HG03521 (cell line): ENCODE data around the gene SFMBT1.
"Not testable (repeated sequence)": the region's sequence is repeated elsewhere in the genome, so short reads cannot be mapped to it uniquely, and the experiment has no call there.

Source experiments
- ATAC-seq: cut with Tn5 transposase; IDR thresholded peaks from one replicate; pipeline ENCODE4 v1.9.1; 2021; ENCODE audit warnings: mild to moderate bottlenecking, moderate library complexity; ENCODE audit not compliant: unreplicated experiment

Gene SFMBT1

DNA sequence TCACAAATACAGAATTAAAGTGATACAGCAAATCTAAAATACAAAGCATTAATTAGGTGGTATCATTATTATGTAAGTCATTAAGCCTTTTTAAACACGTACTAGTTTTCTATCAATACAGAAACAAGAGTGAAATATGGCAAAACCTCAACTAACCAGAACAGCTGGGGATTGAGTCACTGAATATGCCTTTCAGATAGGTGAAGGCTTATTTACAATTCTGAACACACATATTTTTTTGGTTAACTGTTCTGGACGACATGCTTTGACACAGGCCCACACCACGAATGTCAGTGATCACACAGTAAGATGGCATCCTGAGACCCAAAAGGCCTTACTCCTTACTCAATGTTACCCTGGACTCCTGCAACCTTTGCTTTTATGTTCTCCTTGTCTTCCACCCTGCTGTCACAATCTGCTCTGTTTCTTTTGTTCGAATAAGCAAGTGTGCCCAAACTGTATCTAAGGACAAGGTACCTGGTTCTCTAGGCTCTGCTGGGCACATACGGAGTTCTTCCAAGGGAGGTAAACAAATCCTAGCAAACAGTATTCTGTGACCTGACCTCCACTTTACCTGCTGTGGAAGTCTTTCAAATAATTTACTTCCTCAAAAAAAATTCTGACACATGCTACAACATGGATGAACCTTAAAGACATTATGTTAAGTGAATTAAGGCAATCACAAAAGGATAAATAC is 7.0 kb downstream of the SFMBT1 start:
- ATAC-seq, result no peak

DNA sequence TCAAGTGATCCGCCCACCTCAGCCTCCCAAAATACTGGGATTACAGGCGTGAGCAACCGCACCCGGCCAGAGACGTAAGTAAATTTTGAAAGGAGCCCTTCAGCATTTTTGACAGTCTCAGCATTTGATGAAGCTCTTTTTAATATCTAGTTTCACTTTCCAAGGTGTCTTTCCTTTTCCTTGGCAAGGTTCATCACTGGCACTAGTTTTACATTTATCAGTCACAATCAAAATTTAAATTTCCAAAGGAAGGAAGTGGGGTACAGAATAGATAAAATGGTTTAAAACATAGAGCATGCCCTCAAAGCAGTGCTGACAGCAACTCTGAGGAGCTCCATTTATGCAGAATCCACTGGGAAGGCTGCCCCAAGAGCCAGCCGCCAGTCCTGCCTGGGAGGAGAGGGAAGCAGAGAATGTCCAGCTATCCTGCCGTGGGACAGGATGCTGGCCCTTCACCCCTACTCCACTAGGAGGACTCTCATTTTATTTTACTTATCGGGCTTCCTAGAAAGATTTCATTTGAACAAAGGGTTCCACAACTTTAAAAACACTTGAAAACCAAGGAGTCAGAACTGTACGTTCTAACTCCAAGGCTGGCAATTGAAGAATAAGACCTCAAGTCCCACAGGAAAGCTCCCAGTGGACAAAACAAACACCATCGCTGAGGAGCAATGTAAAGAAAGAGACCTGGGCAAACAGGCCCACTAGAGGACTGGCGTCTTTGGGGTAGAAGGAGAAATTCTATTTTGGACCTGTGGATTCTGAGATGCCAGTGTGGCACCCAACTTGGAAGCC is 9.9 kb downstream of the SFMBT1 start:
- ATAC-seq, result no peak

DNA sequence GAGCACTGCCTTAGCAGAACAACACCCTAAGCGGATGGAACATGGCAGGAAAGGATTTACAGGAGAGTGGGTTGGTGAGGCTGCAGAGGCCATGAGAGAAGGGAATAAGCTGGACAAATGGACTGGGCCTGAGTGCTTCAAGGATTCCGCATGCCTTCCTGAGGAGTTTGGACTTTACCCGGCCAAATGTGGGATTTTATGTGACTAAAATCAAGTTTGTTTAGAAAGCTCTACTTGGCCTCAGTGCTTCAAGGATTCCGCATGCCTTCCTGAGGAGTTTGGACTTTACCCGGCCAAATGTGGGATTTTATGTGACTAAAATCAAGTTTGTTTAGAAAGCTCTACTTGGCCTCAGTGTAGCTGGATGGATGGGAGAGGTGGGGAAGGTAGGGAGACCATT is 10.9 kb downstream of the SFMBT1 start:
- ATAC-seq, result not testable (repeated sequence)

DNA sequence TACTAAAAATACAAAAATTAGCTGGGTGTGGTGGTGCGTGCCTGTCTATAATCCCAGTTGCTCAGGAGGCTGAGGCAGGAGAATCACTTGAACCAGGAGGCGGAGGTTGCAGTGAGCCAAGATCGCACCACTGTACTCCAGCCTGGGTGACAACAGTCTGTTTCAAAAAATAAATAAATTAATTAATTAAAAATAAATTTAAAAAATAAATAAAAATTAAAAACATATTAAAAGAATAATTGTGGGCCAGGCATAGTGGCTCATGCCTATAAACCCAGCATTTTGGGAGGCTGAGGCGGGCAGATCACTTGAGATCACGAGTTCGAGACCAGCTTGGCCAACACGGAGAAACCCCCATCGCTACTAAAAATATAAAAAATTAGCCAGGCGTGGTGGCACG is 11.5 kb downstream of the SFMBT1 start:
- ATAC-seq, result not testable (repeated sequence)

DNA sequence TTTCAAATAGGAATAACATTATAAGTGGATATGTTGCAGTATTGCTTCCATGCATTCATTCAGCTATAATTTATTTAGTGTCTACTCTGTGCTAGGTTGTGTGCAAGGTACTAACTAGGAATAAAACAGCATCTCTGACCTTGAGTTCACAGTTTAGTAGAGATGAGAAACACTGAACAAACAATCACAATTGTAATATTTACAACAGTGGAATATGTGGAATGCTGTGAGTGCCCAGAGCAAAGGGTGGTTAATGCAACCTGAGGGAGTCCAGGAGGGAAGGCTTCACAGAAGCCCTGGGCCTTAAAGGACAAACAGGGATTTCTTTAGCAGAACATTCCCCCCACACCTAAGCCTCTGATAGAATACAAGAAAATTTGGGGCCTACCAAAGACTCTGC is 13.3 kb downstream of the SFMBT1 start:
- no peak for ATAC-seq

DNA sequence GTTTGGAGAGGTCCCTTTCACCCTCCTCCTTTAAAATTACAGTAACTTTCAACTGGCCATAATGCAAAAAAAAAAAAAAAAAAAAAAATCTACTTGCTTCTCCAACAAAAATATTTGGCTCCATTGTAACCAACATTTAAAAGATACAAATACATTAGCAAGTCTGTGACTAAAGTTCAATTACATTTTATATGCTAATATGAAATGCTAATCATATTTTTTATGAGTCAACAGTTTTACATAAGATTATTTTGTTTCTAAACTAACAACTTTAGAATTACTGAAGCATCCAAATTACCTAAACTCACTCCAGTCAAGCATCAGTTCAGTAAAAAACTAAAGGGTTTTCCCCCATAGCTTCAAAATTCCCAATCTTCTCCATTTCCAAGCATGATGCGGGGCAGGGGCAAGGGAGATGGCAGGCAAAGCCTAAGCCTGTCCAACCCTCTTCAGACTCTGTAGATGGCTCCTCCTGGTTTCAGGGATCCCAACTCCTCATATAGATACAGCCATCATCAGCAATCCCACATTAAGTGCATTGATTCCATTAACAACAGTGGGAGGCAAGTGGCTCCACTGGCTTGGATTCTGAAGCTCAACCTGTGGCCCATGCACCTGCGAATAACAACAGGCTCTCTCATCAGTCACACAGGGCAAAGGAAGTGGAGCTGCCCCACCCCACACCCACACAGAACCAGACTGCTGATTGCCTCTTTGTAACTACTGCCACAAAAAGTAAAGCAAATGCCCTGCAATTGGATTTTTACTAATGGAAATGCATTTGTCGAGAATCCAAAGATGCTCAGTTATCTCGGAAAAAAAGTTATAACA is 15.0 kb downstream of the SFMBT1 start:
- ATAC-seq, result no peak

DNA sequence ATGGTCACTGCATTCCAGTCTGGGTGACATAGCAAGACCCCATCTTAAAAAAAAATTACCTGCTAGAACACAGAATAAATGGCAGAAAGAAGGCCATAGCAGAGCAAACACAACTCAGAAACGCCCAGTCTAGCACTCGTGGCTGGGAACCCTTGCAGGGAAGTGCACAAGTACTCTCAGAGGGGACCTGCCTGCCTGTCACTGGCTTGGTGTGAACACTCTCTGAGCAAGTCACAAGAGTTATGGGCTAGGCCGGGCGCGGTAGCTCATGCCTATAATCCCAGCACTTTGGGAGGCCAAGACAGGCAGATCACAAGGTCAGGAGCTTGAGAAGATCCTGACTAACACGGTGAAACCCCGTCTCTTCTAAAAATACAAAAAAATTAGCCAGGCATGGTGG is 17.2 kb downstream of the SFMBT1 start:
- ATAC-seq, result no peak

DNA sequence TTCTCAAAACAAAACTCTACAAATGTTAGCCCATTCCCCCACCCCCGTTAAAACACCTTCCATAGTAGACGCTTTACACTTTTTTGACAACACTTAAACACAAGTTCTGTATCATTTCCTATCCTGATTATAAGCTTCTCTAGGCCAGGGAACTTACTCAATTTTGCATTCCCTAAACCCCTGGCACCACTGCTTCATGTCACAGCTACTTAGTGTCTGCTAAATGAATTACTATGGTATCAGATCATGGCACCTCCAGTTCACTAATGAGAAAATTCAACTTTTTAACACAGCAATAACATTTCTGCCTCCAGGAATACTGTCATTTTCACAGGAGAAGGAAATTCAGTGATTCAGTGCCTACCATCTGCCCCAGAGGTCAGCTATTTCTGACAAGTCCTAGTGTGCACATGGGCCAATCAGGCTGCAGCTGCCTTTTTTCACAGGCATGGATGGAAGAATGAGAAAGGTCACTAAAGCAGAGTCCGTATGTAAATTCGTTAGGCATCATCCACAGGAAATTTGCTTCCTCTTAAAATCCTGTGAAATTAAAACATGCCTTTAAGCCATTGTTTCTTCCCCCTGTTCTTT is 18.5 kb downstream of the SFMBT1 start:
- no peak for ATAC-seq

DNA sequence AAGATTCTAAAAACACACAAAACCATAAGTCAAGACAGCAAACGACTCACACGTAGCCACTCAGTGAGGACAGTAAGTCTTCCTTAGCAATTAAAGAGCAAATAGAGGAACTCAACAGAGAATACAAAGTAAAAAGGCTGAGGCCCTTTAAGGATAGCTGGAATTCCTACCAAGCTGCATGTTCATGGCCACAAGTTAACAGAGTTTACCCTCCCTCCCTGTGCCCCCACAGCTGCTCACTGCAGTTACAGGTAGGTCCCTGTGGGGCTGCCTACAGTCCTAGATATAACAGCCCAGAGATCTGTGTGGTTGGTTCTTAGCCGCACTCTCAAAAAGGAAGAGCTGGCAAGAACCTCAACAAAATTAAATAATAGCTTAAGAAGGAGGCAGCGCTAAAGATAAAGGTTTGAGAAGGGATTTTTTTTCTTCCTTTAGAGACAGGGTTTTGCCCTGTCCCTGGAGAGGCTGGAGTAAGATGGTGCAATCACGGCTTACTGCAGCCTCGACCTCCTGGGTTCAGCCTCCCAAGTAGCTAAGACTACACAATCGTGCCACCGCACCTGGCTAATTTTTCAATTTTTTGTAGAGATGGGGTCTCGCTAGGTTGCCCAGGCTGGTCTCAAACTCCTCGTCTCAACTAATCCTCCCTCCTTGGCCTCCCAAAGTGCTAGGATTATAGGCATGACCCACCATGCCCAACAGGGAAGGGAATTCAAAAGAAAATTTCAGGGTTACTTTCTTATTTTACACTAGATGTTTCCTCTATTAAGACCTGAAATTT is 19.3 kb downstream of the SFMBT1 start:
- ATAC-seq, result no peak

DNA sequence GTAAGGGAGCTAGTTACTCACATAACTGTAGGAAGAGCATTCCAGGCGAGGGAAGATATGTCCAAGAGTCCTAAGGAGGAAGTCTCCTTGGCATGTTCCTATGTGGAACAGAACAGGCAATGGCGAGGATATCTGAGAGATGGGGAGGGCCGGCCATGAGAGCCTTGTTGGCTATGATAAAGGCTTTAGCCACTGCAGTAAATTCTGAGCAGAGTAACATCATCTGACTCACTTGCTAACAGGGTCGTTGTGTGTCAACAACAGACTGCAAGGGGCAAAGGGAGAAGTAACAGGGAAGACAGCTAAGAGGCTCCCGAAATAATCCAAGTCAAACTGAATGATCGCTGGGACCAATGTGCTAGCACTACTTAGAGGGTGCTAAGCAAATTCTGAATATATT is 21.6 kb downstream of the SFMBT1 start:
- ATAC-seq, result no peak

DNA sequence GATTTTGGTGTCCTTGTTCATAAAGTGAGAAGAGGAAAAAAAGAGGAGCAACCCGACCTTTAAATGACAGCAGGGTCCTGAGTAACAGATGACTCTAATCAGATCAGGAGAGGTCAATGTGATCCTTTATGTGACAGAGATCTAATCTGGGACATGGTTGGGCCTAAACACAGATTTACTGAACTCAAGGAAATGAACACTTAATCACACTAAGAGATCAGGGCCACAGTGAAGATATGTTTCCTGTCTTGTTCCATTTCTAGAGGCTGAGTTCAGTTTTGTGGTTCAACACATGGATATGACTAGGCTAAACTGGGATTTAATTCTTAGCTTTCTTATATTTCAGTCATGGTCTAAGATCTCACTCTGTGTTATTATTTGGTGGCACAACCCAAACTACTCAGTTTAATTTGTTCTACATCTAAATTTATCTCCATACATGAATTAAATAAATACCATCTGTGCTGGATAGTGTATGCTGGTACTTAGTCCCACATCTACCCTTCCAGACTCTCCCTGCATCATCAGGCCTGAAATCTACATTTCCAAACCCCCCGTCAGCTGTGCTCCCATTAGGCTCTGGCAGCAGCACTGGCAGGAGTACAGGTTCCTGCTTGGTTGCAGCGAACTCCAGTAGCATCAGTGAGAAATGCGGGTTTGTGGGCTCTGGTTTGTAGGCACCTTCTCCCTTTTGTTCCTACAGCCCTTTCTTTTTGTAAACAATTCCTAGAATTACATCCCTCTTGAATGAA is 22.6 kb downstream of the SFMBT1 start:
- ATAC-seq, result no peak

DNA sequence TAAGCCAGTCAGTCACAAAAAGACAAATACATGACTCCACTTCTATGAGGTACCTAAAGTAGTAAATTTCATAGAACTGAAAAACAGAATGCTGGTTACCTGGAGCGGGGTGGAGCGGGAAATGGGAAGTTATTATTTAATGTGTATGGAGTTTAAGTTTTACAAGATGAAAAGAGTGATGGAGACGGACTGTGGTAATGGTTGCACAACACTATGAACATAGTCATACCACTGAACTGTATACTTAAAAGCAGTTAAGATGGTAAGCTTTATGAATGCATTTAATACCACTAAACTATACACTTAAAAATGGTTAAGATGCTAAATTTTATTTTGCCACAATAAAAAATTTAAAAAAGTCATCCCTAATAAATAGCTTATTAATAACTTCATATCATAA is 23.2 kb downstream of the SFMBT1 start:
- ATAC-seq, result no peak

DNA sequence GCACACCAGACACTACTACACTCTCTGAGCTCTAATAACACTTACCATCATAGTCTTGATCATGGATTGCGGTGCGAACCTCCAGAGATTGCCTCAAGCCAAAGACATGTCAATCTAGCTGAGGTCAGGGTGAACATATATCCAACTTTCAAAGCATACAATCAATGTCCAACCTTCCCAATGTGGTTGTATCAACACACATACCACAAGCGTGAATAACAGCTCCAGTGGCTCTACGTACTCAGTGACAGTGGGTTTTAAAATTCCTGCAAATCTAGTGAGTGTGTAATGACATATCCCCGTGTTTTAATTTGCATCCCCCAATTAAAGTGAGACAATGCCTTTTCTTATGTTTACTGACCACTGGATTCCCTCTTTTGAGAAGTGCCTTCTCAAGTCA is 29.6 kb downstream of the SFMBT1 start:
- ATAC-seq, result no peak

DNA sequence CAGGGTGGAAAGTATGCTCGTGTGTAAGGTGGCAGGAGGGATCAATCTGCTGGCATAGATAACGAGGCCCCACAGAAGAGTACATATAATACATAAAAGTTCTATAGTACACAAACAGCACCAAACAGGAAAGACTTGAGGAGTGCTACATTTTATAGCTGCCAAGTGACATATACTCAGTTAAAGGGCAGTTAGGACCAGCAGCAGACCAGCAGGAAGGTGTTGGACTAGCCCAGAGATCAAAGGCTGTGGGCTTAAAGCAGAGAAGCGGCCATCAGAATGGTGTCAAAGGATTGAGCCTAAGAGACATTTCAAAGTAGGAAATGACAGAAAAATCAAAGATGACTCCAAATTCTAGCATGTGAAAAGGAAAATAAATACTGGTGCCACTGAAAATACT is 34.5 kb downstream of the SFMBT1 start:
- ATAC-seq, result no peak

DNA sequence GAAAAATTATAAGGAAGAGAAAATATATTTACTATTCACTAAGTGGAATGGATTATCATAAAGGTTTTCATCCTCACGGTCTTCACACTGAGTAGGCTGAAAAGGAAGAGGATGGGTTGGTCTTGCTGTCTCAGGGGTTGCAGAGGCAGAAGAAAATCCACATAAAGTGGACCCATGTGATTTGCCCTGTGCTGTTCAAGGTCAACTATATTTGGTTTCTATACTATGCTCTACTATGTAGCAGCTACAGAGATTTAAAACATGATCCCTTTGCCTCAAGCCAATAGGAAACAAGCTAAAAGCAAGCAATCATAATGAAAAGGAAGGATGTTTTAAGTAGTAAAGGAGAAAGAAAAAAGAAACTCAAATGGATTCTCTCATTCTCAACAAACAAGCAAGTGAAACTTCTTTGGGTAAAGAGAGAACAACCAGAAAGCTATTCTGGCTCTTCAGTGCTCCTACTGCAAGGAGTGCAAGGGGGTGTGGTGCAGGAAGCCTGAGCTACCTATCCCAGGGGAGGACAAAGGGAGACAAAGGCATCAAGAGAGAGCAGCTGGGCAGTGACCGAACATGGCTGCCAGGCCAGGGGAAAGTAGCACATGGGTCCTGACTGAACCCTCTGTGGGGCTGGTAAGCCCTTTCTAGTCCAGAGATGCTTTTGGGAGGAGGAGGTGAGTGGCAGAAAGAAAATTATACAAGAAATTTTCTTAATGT is 35.9 kb downstream of the SFMBT1 start:
- no peak for ATAC-seq

DNA sequence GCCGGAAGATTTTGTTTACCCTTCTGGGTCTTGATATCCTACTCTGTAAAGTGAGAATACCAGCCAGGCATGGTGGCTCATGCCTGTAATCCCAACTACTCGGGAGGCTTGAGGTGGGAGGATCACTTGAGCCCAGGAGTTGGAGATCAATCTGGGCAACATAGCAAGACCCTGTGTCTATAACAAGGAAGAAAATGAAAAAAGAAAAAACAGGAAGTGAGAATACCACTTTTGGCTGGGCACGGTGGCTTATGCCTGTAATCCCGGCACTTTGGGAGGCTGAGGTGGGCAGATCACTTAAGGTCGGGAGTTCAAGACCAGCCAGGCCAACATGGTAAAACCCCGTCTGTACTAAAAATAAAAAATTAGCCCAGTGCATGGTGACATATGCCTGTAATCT is 36.9 kb downstream of the SFMBT1 start:
- no peak for ATAC-seq

DNA sequence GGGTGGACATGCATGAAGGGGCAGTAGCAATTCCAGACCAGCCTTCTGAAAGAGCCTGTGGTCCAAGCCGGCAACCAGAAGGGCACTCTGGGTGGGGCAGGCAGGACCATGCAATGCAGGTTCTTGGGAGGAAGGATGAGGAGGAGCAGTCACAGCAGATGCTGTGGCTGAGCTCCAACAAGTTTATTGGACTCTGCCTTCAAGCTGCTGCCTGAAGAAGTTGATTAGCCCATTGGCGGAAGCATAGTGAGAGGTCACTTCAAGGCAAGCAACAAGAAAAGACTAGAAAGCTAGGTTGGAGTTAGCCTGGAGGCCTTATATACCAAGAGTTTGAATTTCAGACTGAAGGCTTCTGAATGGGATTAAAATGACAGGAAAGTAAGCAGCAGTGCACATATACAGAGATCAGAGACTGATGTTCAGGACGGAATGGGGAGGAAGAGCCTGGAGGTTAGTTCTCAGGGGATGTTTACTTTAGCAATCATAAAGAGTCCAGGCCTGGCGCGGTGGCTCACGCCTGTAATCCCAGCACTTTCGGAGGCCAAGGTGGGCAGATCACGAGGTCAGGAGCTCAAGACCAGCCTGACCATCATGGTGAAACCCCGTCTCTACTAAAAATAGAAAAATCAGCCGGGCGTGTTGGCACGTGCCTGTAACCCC is 39.9 kb downstream of the SFMBT1 start:
- no peak for ATAC-seq

DNA sequence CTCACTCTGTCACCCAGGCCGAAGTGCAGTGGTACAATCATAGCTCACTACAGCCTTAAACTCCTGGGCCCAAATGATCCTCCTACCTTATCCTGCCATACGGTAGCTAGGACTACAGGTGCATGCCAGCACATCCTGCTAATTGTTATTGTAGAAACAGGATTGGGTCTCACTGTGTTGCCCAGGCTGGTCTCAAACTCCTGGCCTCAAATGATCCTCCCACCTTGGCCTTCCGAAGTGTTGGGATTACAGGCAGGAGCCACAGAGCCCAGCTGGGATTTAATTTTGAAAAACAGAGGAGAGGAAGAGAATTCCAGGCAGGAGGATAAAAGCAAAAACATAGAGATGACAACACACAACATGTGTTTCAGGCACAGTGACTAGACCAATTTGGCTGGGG is 40.5 kb downstream of the SFMBT1 start:
- no peak for ATAC-seq

DNA sequence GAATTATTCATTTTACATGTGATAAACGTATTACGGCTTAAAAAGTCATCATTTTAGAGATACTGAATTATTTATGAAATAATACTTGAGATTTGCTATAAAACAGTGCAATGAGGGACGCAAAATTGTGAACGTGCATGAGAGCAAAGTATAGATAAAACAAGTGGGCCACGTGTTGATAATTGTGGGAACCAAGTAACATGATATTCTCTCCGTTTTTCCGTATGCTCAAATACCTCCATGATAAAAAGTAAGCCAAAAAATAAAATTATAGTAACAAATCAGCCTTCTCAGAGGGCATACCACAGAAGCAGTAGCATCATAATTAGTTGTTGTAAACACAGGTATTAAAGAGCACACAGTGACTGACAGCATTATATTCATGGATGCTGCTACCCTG is 42.6 kb downstream of the SFMBT1 start:
- no peak for ATAC-seq
